Ishikawa (cell line): ENCODE measurements around the gene PDE11A.

Experiments
- CEBPB ChIP-seq: IDR thresholded peaks from 2 replicates; pipeline ENCODE4 v1.6.1; 2012
- CREB1 ChIP-seq: IDR thresholded peaks from 2 replicates; pipeline ENCODE4 v1.6.1; 2012; ENCODE audit warnings: low read depth
- EGR1 ChIP-seq: IDR thresholded peaks from 2 replicates; pipeline ENCODE4 v1.6.1; 2012
- EP300 ChIP-seq: IDR thresholded peaks from 2 replicates; pipeline ENCODE4 v1.6.1; 2012; ENCODE audit warnings: borderline replicate concordance
- FOXM1 ChIP-seq: IDR thresholded peaks from 2 replicates; pipeline ENCODE4 v1.6.1; 2012; ENCODE audit warnings: low read depth, borderline replicate concordance
- MAX ChIP-seq: IDR thresholded peaks from 2 replicates; pipeline ENCODE4 v1.6.1; 2012
- NFIC ChIP-seq: IDR thresholded peaks from 2 replicates; pipeline ENCODE4 v1.6.1; 2012
- RAD21 ChIP-seq: IDR thresholded peaks from 2 replicates; pipeline ENCODE4 v1.6.1; 2012; ENCODE audit warnings: low read depth
- REST ChIP-seq: IDR thresholded peaks from 2 replicates; pipeline ENCODE4 v1.6.1; 2012; ENCODE audit warnings: low read depth, mild to moderate bottlenecking
- TAF1 ChIP-seq: IDR thresholded peaks from 2 replicates; pipeline ENCODE4 v1.6.1; 2012; ENCODE audit warnings: low read depth, mild to moderate bottlenecking
- TCF12 ChIP-seq: IDR thresholded peaks from 2 replicates; pipeline ENCODE4 v1.6.1; 2012; ENCODE audit warnings: low read depth
- TEAD4 ChIP-seq: IDR thresholded peaks from 2 replicates; pipeline ENCODE4 v1.6.1; 2012
- USF1 ChIP-seq: IDR thresholded peaks from 2 replicates; pipeline ENCODE4 v1.6.1; 2012
- YY1 ChIP-seq: IDR thresholded peaks from 2 replicates; pipeline ENCODE4 v1.6.1; 2012; ENCODE audit warnings: low read depth
- ZBTB7A ChIP-seq: IDR thresholded peaks from 2 replicates; pipeline ENCODE4 v1.6.1; 2012; ENCODE audit warnings: low read depth

PDE11A gene

GRCh38 chr2:177905640-177906039 is 166.9 kb downstream of the PDE11A start:
- TF ChIP-seq TEAD4, result no peak
- no peak for TF ChIP-seq TAF1
- no peak for TF ChIP-seq RAD21

GRCh38 chr2:177902395-177903163 is 170.0 kb downstream of the PDE11A start:
- no peak for TF ChIP-seq RAD21
- no peak for TF ChIP-seq ZBTB7A
- no peak for TF ChIP-seq NFIC
- no peak for TF ChIP-seq TEAD4
- TF ChIP-seq TAF1, result no peak
- no peak for TF ChIP-seq CREB1
- TF ChIP-seq CEBPB, result no peak
- no peak for TF ChIP-seq REST
- TF ChIP-seq MAX, result no peak
- TF ChIP-seq EGR1, result no peak
- TF ChIP-seq EP300, result no peak
- no peak for TF ChIP-seq FOXM1
- TF ChIP-seq YY1, result no peak
- no peak for TF ChIP-seq TCF12
- TF ChIP-seq USF1, result no peak

GRCh38 chr2:177900082-177900481 is 172.5 kb downstream of the PDE11A start:
- TF ChIP-seq USF1, result no peak
- no peak for TF ChIP-seq FOXM1
- TF ChIP-seq NFIC, result no peak
- TF ChIP-seq CREB1, result no peak
- no peak for TF ChIP-seq YY1
- TF ChIP-seq RAD21, result no peak
- TF ChIP-seq TAF1, result no peak
- TF ChIP-seq EGR1, result no peak
- no peak for TF ChIP-seq REST
- no peak for TF ChIP-seq TEAD4
- no peak for TF ChIP-seq CEBPB
- no peak for TF ChIP-seq EP300
- TF ChIP-seq MAX, result no peak
- TF ChIP-seq TCF12, result no peak
- no peak for TF ChIP-seq ZBTB7A

GRCh38 chr2:177897278-177897677 is 175.3 kb downstream of the PDE11A start:
- TF ChIP-seq USF1 (no peak), TCF12 (no peak), FOXM1 (no peak), ZBTB7A (no peak)

- TF ChIP-seq USF1, result no peak
- no peak for TF ChIP-seq TEAD4
- TF ChIP-seq ZBTB7A, result no peak
- TF ChIP-seq NFIC, result no peak
- no peak for TF ChIP-seq MAX
- no peak for TF ChIP-seq RAD21
- TF ChIP-seq FOXM1, result no peak
- no peak for TF ChIP-seq EGR1
- no peak for TF ChIP-seq REST
- TF ChIP-seq CEBPB, result no peak
- TF ChIP-seq EP300, result no peak
Measured at GRCh38 chr2:177896587-177896986, 176.0 kb downstream of the PDE11A start.
